Measurements from ENCODE around the gene UBE2M.
"Not testable (repeated sequence)": the region's sequence is repeated elsewhere in the genome, so short reads cannot be mapped to it uniquely, and the experiment has no call there.

The UBE2M gene

GRCh38 chr19:58510084-58510862 lies 48.1 kb downstream of the UBE2M start:
- Histone ChIP-seq H3K9me2 (replicated peaks; ENCODE audit: insufficient read depth, low read length) (no peaks in the 10 kb centered on the region), H3K27ac (ENCODE audit: low read depth, low read length) (no peak overlapping the region), H3K27me3 (ENCODE audit: low read length) (no peaks in the 10 kb centered on the region), H4K20me1 (ENCODE audit: low read depth, low read length) (no peaks in the 10 kb centered on the region), H3F3A (ENCODE audit: insufficient read depth) (no peaks in the 10 kb centered on the region), H2AFZ (ENCODE audit: low read depth, low read length, severe bottlenecking) (no peak overlapping the region), H3K9me3 (ENCODE audit: insufficient read depth, low read length) (no peaks in the 10 kb centered on the region), H3K4me2 (ENCODE audit: low read depth, low read length, poor library complexity, severe bottlenecking) (no peak overlapping the region), H3K9ac (ENCODE audit: low read length) (no peak overlapping the region), H3K79me2 (ENCODE audit: insufficient read depth, low read length) (peaks cover 8% of the 10 kb centered on the region), H3K36me3 (ENCODE audit: low read length) (no peaks in the 10 kb centered on the region), H3K4me3 (ENCODE audit: insufficient read depth, low read length, poor library complexity, severe bottlenecking) (no peak overlapping the region)
- TF ChIP-seq CTCF (IDR thresholded peaks at IDR 0.05; ENCODE audit: insufficient read depth, low read length, poor library complexity, severe bottlenecking) (no peak), EZH2phosphoT487 (conservative IDR thresholded peaks at IDR 0.05; ENCODE audit: low read length) (no peak)

GRCh38 chr19:58509731-58510083 lies 48.7 kb downstream of the UBE2M start:
- H4K20me1 ChIP-seq (ENCODE audit: low read depth, low read length) = no peaks in the 10 kb centered on the region
- no peak overlapping the region for H3K27ac ChIP-seq (ENCODE audit: low read depth, low read length)
- no peak overlapping the region for H3K9ac ChIP-seq (ENCODE audit: low read length)
- no peaks in the 10 kb centered on the region for H3K9me3 ChIP-seq (ENCODE audit: insufficient read depth, low read length)
- no peak overlapping the region for H3K4me3 ChIP-seq (ENCODE audit: insufficient read depth, low read length, poor library complexity, severe bottlenecking)
- H3K36me3 ChIP-seq (ENCODE audit: low read length) = no peaks in the 10 kb centered on the region
- H2AFZ ChIP-seq (ENCODE audit: low read depth, low read length, severe bottlenecking) = no peak overlapping the region
- no peaks in the 10 kb centered on the region for H3K27me3 ChIP-seq (ENCODE audit: low read length)
- no peak overlapping the region for H3K4me2 ChIP-seq (ENCODE audit: low read depth, low read length, poor library complexity, severe bottlenecking)
- no peak for TF ChIP-seq EZH2phosphoT487 (conservative IDR thresholded peaks at IDR 0.05; ENCODE audit: low read length)
- no peak for TF ChIP-seq CTCF (IDR thresholded peaks at IDR 0.05; ENCODE audit: insufficient read depth, low read length, poor library complexity, severe bottlenecking)
- no peaks in the 10 kb centered on the region for H3K9me2 ChIP-seq (replicated peaks; ENCODE audit: insufficient read depth, low read length)
- H3F3A ChIP-seq (ENCODE audit: insufficient read depth) = no peaks in the 10 kb centered on the region
- peaks cover 4% of the 10 kb centered on the region for H3K79me2 ChIP-seq (ENCODE audit: insufficient read depth, low read length)

- not testable (repeated sequence) for H3F3A ChIP-seq (ENCODE audit: insufficient read depth); H4K20me1 ChIP-seq (ENCODE audit: low read depth, low read length); H2AFZ ChIP-seq (ENCODE audit: low read depth, low read length, severe bottlenecking); H3K9ac ChIP-seq (ENCODE audit: low read length); H3K27me3 ChIP-seq (ENCODE audit: low read length); H3K9me2 ChIP-seq (replicated peaks; ENCODE audit: insufficient read depth, low read length); H3K9me3 ChIP-seq (ENCODE audit: insufficient read depth, low read length); H3K27ac ChIP-seq (ENCODE audit: low read depth, low read length); H3K4me3 ChIP-seq (ENCODE audit: insufficient read depth, low read length, poor library complexity, severe bottlenecking); H3K79me2 ChIP-seq (ENCODE audit: insufficient read depth, low read length); H3K36me3 ChIP-seq (ENCODE audit: low read length); H3K4me2 ChIP-seq (ENCODE audit: low read depth, low read length, poor library complexity, severe bottlenecking)
Observed at GRCh38 chr19:58507602-58508223, 50.7 kb downstream of the UBE2M start.
